Parathyroid adenoma (tissue), 2 donors: ENCODE data around the gene ZNF428.

Experiments
- H2AFZ ChIP-seq: fragments of 300-600 bp; sonication (generic); one replicate; pipeline ENCODE4 v1.7.0; 2017; ENCODE audit warnings: antibody characterized with exemption, mild to moderate bottlenecking
- H3K27ac ChIP-seq: fragments of 300-600 bp; sonication (generic); one replicate; pipeline ENCODE4 v1.7.0; 2017
- H3K27me3 ChIP-seq: fragments of 300-600 bp; sonication (generic); one replicate; pipeline ENCODE4 v1.7.0; 2017; ENCODE audit warnings: low read length; ENCODE audit not compliant: control insufficient read depth, insufficient read depth
- H3K36me3 ChIP-seq: fragments of 300-600 bp; sonication (generic); one replicate; pipeline ENCODE4 v1.7.0; 2017; ENCODE audit warnings: low read length; ENCODE audit not compliant: control insufficient read depth, insufficient read depth
- H3K4me1 ChIP-seq: fragments of 300-600 bp; sonication (generic); one replicate; pipeline ENCODE4 v1.7.0; 2017; ENCODE audit warnings: control low read depth
- H3K4me2 ChIP-seq: fragments of 300-600 bp; sonication (generic); one replicate; pipeline ENCODE4 v1.7.0; 2017; ENCODE audit warnings: low read length
- H3K4me3 ChIP-seq: fragments of 300-600 bp; sonication (generic); one replicate; pipeline ENCODE4 v1.7.0; 2017; ENCODE audit warnings: low read depth, low read length
- H3K79me2 ChIP-seq: fragments of 300-600 bp; sonication (generic); one replicate; pipeline ENCODE4 v1.7.0; 2017; ENCODE audit warnings: control low read depth
- H3K9ac ChIP-seq: fragments of 300-600 bp; sonication (generic); one replicate; pipeline ENCODE4 v1.7.0; 2017; ENCODE audit warnings: mild to moderate bottlenecking
- H3K9me3 ChIP-seq: fragments of 300-600 bp; sonication (generic); one replicate; pipeline ENCODE4 v1.7.0; 2017; ENCODE audit warnings: low read length; ENCODE audit not compliant: control insufficient read depth
- TF ChIP-seq, protein P1 (sequence below): fragments of 300-600 bp; sonication (generic); IDR thresholded peaks from one replicate; pipeline ENCODE4 v1.7.0; 2017; ENCODE audit warnings: antibody characterized with exemption, mild to moderate bottlenecking
- donor health status: primary hyperparathyroidism.

The ZNF428 gene

DNA sequence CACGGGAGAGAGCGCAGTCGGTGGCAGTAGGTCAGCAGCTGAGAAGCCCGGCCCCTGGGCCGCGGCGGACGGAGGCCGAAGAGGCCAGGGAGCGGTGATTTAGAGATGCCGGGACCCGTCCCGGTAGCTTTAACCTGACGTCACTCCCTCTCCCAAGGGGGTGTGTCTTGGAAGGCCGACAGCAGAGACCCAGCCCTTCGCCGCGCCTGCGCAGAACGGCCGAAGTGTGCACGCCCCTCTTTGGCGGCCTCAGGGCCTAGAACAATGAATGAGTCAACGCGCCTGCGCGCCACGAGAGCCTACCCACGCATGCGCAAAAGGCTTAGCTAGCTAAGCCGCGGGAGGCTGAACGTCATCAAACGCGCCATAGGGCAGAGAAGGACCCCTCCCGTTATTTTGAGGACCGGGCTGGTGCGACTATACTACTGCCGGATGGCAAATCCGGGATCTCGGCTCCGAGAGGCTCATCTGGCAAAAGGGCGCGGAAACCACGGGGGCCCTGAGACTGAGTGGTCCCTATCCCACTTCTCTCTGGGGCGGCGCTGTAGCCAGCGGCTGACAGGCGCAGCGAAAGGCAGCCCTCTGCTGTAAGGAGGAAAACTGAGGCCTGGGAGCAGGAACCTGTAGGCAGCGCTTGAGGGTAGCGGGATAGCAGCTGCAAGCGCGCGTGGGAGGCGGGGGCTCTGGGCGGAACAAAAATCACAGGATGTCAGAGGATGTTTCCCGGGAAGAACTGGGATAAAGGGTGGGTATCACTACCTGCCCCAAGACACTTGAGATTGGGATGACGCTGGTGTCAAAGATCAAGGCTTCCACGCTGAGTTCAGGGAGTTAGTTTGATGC lies 23.2 kb downstream of the ZNF428 start, which contains the start of the genes IRGQ and ZNF576:
Gene IRGQ, minus strand, starts transcription at position 136 of the 843 bp plus-strand sequence. CDS start 796 bp downstream, outside the sequence.
Gene ZNF576, plus strand, starts transcription at position 597 of the 843 bp plus-strand sequence. CDS start 514 bp downstream, outside the sequence.
- peak within 1 kb of the TSS; percentile 76 for H2AFZ ChIP-seq
- TF ChIP-seq, protein P1, sequence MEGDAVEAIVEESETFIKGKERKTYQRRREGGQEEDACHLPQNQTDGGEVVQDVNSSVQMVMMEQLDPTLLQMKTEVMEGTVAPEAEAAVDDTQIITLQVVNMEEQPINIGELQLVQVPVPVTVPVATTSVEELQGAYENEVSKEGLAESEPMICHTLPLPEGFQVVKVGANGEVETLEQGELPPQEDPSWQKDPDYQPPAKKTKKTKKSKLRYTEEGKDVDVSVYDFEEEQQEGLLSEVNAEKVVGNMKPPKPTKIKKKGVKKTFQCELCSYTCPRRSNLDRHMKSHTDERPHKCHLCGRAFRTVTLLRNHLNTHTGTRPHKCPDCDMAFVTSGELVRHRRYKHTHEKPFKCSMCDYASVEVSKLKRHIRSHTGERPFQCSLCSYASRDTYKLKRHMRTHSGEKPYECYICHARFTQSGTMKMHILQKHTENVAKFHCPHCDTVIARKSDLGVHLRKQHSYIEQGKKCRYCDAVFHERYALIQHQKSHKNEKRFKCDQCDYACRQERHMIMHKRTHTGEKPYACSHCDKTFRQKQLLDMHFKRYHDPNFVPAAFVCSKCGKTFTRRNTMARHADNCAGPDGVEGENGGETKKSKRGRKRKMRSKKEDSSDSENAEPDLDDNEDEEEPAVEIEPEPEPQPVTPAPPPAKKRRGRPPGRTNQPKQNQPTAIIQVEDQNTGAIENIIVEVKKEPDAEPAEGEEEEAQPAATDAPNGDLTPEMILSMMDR, result no peak
- H3K9ac ChIP-seq, result peak within 1 kb of the TSS; percentile 56
- H3K4me2 ChIP-seq, result peak within 1 kb of the TSS; percentile 95
- peak within 1 kb of the TSS; percentile 85 for H3K4me3 ChIP-seq
- H3K36me3 ChIP-seq, result no peaks in the 10 kb centered on the region
- no peaks in the 10 kb centered on the region for H3K27me3 ChIP-seq
- peak within 1 kb of the TSS; percentile 92 for H3K27ac ChIP-seq
- peaks cover 17% of the 10 kb centered on the region for H3K79me2 ChIP-seq
- peaks cover 12% of the 10 kb centered on the region for H3K4me1 ChIP-seq
- H3K9me3 ChIP-seq, result no peaks in the 10 kb centered on the region

DNA sequence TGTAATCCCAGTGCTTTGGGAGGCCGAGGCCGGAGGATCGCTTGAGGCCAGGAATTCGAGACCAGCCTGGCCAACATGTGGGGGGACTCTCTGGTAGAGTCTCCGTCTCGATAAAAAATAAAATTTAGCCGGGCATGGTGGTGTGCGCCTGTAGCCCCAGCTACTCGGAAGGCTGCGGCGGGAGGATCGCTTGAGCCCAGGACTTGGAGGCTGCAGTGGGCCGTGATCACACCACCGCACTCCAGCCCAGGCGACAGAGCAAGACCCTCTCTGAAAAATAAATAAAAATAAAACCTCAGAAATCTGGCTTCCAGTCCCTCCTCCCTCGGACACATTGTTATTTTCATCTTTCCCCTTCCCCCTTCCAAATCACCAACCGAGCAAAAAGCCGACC lies 23.8 kb downstream of the ZNF428 start:
- TF ChIP-seq, protein P1, result peak; percentile 6
- Histone ChIP-seq H3K36me3 (no peaks in the 10 kb centered on the region), H3K4me2 (peak overlapping the region; percentile 85), H3K27me3 (no peaks in the 10 kb centered on the region), H3K27ac (peak overlapping the region; percentile 92), H3K4me1 (peaks cover 12% of the 10 kb centered on the region), H3K79me2 (peaks cover 17% of the 10 kb centered on the region), H3K4me3 (peak overlapping the region; percentile 85), H2AFZ (peak overlapping the region; percentile 76), H3K9ac (peak overlapping the region; percentile 56), H3K9me3 (no peaks in the 10 kb centered on the region)

DNA sequence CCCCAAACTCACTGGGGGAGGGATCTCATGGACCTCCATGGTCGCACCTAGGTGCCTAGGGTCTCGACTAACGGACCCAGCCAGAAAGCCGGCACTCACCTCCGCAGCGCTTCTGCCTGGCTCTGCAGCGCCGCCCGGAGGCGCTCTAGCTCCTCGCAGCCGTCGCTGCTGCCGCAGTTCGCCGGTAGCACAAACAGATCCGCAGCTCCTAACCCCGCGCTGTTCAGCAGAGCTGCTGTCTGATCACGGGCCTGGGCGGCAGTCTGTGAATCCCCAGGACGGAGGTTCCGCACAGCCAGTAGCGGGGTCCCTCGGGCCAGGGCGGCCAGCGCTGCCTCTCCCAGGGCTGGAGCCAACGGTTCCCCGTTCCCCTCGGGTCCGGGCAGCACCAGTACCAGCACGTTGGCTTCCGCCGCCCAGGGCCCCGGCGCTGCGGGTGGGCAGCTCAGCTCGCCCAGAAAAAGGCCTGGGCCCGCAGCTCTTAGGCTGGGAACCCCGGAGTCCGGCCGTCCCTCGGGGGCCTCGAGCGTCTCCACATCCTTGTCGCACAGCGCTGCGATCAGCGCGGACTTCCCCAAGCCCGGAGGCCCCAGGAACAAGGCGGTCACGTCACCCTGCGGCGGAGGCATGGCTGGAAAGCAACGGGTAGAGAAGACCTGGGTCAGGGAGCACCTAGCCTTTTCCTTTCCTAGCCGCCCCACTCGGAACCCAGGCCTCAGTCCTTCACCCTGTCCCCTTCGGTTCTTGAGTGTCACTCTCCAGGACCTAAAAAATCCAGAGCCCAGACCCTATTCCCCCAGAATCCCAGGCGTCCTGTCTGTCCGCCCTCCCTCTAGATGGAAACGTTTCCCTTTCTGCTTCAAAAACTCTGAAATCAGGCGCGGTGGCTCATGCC lies 24.5 kb downstream of the ZNF428 start:
- peak overlapping the region; percentile 92 for H3K27ac ChIP-seq
- no peaks in the 10 kb centered on the region for H3K27me3 ChIP-seq
- no peaks in the 10 kb centered on the region for H3K9me3 ChIP-seq
- H3K36me3 ChIP-seq, result no peaks in the 10 kb centered on the region
- TF ChIP-seq, protein P1, result peak; percentile 58
- H3K4me2 ChIP-seq, result peak overlapping the region; percentile 85
- peak overlapping the region; percentile 76 for H2AFZ ChIP-seq
- H3K9ac ChIP-seq, result peak overlapping the region; percentile 56
- H3K79me2 ChIP-seq, result peaks cover 17% of the 10 kb centered on the region
- H3K4me3 ChIP-seq, result peak overlapping the region; percentile 85
- H3K4me1 ChIP-seq, result peaks cover 12% of the 10 kb centered on the region

DNA sequence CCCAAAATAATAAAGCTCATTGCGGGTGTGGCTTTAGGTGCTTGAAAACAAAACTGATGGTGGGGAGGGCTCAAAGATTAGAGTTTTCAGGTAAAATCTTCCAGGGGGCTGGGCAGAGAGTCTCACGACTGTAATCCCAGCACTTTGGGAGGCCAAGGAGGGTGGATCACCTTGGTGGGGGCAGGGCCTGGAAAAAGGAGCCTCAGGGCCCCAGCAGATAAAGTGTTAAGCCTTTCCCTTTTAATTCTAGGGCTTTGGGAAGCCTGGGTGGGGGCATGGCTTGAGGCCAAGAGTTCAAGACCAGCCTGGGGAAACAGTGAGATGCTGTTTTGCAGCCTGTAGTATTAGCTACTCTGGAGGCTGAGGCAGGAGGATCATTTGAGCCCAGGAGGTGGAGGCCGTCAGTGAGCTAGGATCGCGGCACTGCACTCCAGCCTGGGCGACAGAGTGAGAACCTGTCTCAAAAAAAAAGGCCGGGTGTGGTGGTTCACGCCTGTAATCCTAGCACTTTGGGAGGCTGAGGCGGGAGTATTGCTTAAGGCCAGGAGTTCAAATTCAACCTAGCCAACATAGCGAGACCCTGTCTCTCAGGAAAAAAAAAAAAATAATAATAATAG lies 25.2 kb downstream of the ZNF428 start:
- no peak overlapping the region for H3K4me2 ChIP-seq
- no peaks in the 10 kb centered on the region for H3K9me3 ChIP-seq
- H3K36me3 ChIP-seq, result no peaks in the 10 kb centered on the region
- H3K4me3 ChIP-seq, result no peak overlapping the region
- peaks cover 12% of the 10 kb centered on the region for H3K4me1 ChIP-seq
- peaks cover 17% of the 10 kb centered on the region for H3K79me2 ChIP-seq
- H3K27me3 ChIP-seq, result no peaks in the 10 kb centered on the region
- no peak overlapping the region for H3K9ac ChIP-seq
- TF ChIP-seq, protein P1, result no peak
- H2AFZ ChIP-seq, result no peak overlapping the region
- H3K27ac ChIP-seq, result no peak overlapping the region
